Transverse colon (tissue), 3 donors: ENCODE results near the gene KIAA1958.

ENCODE experiments used
- CTCF ChIP-seq, 5 experiments: fragments of 200-600 bp in 3 of 5; fragments of 450-650 bp in 2 of 5; sonication (generic) in 3 of 5; IDR thresholded peaks; 1 replicate in 2 of 5; 2 replicates in 3 of 5; pipeline ENCODE4 v1.5.1; 2016 to 2017; ENCODE audit warnings: antibody characterized with exemption in 5 of 5, inconsistent platforms in 3 of 5, mild to moderate bottlenecking in 2 of 5, moderate library complexity in 1 of 5
- POLR2A ChIP-seq: fragments of 450-650 bp; IDR thresholded peaks from one replicate; pipeline ENCODE4 v1.6.1; 2016; ENCODE audit warnings: antibody characterized with exemption, mild to moderate bottlenecking, moderate library complexity

DNA sequence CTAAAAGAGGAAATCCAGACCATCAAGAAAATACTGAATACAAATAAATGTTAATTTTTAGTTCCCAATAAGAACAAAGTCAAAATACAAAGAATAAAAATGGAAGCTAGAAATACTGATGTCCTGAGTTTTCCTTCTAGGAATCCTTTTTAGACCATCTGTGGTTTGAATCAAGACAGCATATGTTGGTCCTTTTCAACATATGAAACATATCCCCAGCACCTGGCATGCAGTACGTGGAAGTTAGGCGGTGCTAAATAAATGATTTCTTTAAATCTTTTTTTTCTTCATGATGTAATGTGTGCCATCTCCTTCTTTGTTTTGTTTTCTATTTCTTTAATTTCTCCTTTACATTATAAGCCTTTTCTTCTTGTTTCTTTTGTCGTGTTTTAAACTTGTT lies 34.0 kb downstream of the KIAA1958 start:
- TF ChIP-seq POLR2A (no peak), CTCF (IDR thresholded peaks at IDR 0.05) (no peak)
